GM18507 (cell line): ENCODE results near the gene VPS13D.
A peak's percentile ranks its signal among the peaks of the same experiment; 100 is the strongest.

Experiments used
- DNase-seq: peaks from one replicate; pipeline ENCODE4 v3.0.0; 2011; ENCODE audit warnings: low read depth; ENCODE audit not compliant: insufficient read length; ENCODE audit errors: extremely low spot score
- FAIRE-seq: peaks from 2 replicates; lab custom pipeline; 2011; peaks lifted over from hg19 to GRCh38; lab: Jason Lieb, UNC

Gene VPS13D, protein sequence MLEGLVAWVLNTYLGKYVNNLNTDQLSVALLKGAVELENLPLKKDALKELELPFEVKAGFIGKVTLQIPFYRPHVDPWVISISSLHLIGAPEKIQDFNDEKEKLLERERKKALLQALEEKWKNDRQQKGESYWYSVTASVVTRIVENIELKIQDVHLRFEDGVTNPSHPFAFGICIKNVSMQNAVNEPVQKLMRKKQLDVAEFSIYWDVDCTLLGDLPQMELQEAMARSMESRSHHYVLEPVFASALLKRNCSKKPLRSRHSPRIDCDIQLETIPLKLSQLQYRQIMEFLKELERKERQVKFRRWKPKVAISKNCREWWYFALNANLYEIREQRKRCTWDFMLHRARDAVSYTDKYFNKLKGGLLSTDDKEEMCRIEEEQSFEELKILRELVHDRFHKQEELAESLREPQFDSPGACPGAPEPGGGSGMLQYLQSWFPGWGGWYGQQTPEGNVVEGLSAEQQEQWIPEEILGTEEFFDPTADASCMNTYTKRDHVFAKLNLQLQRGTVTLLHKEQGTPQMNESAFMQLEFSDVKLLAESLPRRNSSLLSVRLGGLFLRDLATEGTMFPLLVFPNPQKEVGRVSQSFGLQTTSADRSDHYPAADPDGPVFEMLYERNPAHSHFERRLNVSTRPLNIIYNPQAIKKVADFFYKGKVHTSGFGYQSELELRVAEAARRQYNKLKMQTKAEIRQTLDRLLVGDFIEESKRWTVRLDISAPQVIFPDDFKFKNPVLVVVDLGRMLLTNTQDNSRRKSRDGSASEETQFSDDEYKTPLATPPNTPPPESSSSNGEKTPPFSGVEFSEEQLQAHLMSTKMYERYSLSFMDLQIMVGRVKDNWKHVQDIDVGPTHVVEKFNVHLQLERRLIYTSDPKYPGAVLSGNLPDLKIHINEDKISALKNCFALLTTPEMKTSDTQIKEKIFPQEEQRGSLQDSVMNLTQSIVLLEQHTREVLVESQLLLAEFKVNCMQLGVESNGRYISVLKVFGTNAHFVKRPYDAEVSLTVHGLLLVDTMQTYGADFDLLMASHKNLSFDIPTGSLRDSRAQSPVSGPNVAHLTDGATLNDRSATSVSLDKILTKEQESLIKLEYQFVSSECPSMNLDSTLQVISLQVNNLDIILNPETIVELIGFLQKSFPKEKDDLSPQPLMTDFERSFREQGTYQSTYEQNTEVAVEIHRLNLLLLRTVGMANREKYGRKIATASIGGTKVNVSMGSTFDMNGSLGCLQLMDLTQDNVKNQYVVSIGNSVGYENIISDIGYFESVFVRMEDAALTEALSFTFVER (N-terminal part only)

DNA sequence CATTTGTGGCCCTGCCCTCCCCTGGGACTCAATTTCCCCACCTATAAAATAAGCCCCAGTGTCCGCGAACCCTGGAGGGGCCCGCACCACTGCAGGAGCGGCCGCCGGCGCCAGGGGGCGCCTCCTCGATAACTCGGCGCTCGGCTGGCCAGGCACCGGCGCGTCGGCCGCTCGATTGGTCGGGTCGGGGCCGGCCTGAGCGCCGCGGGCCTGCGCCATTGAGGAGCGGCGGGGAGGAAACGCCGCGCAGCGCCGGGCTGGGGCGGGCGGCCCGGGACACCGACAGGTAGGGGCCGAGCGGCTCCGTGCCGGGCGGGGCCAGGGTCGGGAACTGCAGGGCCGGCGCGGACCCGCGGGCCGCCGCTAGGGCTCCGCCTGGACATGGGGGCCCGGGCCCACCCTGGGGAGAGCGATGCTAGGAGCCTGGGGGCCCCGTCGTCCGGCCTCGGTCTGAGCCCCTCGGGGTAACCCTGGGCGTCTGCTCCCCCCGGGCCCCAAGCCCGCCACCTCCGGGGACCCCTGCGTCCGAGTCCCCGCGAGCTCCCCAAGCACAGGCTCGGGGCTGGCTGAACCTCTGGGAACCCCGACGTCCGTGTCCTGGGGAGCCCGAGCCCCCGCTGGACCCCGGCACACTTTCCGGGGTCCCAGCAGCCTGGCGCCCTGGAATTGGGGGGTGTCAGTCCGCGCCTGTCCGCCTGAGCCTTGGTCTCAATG, at the start of gene VPS13D:
VPS13D (plus strand) TSS at position 196 of the 714 bp plus-strand sequence. CDS start 4,237 bp downstream, outside the sequence.
- peak; percentile 92 for DNase-seq
- peak; percentile 69 for FAIRE-seq

DNA sequence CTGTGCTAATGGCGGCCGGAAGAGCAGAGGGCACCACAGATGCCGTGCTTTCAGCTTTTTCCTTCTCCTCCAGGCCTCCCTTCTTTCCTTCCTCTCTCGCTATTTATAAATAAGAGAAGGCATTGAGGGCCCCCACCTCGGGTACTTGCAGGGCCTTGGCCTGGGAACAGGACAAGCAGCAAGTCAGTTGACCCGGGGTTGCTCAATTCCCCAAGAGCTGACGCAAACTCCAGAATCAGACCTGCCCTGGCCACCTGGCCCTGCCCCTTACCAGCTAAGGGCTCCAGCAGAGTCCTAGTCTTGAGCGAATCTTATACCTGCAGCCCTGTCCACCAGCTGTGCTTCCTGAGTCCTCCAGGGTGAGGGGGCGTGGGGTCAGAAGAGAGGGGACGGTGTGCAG, 49.5 kb upstream of the VPS13D start:
- FAIRE-seq: no peak
- DNase-seq: no peak

DNA sequence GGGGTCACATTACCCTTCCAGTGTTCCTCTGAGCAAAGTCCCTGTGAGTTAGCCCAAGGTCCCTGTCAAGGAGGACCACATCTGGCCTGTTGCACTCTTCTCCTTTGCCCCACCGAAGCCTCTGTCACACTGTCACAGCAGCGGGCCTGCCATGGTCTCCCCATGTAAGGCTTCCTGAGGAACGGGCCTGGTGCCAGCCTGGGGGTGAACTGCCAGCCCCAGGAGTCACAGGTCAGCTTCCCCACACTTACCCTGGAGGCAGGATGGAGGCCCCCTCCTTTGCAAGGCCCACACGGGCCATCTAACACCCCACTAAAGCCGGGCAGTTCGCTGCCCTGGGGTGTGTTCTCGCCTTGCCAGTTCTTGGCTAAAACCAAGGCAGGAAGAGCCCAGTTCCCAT, 48.9 kb upstream of the VPS13D start:
- no peak for DNase-seq
- no peak for FAIRE-seq

DNA sequence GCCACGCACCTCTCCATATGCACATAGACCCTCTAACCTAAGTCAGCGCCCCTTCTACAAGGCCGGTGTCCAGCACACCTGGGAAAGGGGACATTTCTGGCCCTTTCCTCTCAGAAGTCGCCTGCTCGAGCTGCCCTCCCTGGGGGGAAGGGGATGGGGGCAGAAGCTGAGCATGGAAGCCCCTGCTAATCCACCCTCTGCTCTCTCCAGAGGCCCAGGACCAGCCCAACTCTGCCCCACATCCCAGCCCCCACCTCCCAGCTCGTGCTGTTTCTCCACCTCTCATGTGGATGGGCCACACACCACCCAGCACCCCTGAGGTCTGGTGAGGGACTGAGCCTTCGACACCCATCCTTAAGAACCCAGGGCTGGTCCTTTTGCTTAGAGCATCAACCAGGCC, 48.3 kb upstream of the VPS13D start:
- no peak for DNase-seq
- FAIRE-seq: no peak

DNA sequence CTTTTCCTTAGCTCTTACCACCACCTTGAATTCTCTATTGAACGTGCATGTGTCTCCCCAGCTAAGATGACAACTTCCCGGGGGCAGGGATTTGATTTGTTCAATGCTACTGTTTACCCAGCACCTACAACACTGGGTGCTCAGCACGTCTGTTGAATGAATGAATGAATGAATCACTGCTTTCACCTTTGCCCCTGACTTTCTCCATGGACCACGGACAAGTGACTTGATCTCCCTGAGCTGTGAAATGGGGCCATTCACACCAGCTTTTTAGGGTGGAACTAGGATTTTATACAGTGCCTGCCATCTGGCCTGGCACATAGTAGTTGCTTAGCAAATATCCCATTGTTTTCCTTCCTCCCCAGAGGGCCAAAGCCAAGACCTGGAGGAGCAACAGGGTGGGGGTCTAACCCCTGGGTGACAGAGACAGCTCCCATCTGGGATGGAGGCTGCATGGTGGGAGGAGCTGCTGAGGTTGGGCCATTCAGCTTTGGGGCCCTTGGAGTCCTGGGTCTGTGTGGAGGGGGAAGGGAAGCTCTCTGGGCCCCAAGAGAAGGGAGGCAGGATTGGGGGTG, 47.3 kb upstream of the VPS13D start:
- DNase-seq: no peak
- no peak for FAIRE-seq

DNA sequence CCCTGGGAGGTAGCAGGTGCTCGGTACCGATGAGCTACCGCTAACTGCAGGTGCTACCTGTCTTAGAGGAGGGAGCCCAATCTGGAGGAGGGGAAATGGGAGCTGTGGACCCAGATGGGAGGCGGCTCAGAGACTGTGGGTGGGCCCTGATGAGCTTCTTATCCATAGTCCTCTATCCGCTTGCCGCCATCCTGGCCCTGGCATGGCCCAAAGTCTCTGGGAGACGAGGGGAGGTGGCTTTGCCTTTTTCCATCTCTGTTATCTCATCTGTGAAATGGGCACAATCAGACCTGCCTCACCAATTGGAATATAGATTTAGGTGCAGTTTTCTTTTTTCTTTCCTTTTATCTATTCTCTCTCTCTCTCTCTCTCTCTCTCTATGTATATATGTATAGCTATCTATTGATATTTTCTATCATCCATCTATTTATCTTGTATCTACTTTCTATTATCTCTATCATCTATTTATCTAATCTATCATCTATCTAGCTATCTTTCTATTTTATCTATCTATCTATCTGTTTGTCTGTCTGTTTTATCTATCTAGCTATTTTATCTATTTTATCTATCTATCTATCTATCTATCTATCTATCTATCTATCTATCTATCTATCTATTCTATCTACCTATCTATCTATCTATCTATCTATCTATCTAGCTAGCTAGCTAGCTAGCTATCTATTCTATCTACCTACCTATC, 46.6 kb upstream of the VPS13D start:
- DNase-seq: no peak
- FAIRE-seq: no peak

DNA sequence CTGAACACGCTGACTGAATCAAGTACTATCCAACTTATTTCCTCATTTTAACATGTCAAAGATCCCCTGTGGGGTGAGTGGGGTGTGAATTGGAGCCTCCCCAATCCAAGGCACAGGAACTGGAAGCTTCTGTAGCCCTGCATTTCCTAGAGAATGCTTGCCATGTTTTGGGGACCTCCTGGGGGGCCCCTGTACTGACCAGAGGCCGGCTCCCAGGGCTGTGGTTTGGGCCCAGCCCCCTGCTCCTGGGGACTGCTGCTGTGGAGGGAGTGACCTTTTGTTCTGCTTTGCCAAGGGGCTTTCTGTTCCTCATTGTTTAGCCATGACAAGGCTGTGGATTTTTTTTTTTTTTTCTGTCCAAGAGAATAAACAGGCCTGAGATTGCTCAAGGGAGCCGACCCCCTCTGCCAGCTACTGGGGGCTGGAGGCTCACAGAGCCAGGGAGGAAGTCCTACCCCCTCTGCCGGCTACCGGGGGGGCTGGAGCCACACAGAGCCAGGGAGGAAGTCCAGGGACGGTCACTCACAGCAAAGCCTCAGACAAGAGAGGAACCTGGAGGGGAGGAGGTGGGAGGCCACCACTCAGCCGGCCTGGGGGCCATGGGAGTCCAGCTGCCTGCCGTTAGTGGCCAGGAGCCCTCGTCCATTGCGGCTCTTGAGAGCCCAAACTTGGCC, 45.7 kb upstream of the VPS13D start:
- FAIRE-seq: no peak
- DNase-seq: no peak

DNA sequence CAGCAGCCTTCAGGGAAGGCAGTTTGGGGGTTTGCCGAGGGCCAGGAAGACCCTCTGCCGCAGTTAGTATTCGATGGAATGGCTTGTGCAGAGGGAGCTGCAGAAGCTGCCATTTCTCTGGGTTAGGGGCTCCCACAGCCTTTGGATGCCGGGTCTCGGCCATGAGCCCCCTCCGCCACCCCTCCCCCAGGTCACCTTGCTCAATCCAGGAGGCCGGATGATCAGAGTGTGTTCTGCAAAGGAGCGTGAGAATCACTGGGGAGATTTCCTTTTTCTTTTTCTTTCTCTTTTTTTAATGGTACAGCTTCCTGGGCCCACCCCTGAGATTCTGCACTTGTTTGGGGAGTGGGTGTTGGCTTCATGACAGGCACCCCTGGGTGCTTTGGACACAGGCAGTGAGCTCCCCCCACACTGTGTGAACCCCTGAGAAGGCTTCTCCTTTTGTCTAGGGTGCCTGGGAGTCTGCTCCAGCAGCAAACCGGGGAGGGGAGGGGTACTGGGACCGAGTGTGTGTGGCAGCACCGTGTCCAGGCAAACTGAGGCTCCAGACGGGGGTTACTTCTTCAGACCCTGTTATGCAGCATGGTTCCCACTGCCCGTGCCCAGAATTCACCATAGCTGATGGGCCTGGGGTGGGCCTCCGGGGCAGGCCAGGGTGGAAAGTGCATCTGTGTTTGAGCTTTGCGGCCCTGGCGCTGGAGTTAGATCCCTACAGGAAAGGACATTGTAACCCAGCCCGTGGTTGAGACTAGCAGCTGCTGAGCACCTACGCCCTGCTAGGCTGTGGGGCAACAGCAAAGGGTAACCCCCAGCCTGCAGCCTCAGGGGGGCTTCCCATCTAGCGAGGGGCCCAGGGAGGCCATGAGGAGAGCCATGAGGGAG, 44.6 kb upstream of the VPS13D start:
- DNase-seq (no peak), FAIRE-seq (no peak)

DNA sequence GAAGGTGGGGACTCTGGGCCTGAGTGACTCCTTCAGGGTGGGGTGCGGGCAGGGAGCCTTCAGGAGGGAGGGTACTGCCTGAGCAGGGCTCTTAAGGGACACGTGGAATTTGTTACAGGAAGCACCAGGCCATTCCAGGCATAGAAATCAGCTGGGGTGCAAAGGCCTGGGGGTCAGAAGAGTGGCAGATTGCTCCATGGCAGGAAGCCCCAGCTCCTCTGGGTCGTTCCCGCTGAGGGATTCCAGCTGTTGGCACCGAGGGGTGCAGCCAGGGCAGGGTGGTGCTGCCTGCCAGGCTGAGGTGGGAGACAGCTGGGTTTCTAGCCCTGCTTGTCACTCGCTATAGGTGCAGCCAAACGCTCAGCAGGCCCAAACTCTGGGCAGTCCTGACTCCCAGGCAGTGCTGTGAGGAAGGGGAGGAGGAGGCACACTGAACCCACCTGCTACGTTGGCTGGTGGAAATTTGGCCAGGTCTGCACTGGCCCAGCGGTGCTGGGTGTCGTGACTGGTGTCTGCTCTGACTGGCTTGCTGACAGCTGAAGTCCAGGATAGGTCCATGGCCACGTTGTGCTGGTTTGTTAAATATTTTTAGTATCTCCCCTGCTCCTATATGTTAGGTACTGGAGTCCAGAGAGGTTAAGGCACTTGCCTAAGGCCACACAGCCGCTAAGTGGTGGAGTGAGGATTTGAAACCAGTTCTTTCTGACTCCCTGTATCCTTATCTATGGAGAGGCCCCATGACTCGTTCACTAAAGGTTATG, 43.7 kb upstream of the VPS13D start:
- FAIRE-seq: no peak
- DNase-seq: no peak

DNA sequence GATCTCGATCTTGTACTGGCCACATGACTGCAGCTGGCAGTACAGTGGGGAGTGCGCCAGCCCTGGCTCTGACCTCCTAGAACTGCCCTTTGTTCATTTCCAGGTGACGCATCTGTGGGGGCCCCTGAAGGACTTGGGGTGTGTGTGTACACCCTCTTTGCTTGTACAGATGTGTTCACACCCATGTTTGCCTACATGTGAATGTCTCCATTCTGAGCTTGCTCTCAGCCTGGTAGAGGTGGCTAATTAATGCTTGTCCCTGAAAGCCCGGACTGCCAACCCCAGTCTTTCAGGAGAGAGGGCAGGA, 43.2 kb upstream of the VPS13D start:
- no peak for FAIRE-seq

DNA sequence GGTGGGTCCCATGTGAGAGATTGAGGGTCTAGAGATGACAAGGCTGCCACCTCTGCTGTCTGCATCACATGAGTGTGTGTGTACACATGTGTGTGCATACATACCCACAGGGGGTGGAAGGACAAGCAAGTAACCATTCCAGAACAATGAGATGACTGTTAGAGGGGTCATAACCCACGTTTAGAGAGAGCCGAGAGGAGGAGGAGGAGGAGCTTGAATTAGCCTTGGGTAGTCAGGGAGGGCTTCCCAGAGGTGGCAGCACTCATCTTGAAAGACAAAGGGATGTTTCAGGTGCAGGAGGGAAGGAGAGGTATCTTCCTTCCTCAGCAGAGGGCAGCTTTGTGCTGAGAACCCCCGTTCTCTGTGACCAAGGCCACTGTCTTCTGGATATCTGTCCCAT, 41.7 kb upstream of the VPS13D start:
- no peak for FAIRE-seq
- DNase-seq: no peak

More for the DNA sequence above, 43.2 kb upstream of the VPS13D start:
- no peak for DNase-seq

DNA sequence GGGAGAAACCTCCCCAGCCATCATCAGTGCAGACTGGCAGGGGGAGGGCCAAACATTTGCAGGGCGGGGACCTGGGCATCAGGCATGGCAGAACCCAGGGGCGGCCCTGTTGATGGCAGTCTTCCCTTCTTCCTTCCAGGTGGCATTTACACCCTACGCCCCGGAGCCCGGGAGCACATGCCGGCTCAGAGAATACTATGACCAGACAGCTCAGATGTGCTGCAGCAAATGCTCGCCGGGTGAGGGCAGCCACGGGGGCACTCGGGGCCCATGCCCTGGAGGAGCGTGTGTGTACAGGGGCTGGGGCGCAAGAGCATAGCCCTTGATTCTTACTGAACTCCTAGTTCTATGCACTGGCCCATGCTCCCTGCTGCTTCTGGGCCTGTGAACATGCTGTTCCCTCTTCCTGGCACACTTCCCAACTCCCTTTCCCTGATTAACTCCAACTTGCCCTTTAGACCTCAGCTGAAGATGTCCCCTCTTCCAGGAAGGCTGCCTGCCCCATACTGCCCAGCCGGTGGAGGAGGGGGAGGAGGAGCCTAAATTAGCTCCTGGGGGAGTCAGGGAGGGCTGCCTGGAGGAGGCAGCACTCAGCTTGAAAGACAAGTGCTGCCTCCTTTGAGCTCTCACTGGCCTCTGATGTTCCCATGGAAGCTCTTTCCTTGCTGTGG, 41.0 kb upstream of the VPS13D start:
- FAIRE-seq (no peak), DNase-seq (no peak)

DNA sequence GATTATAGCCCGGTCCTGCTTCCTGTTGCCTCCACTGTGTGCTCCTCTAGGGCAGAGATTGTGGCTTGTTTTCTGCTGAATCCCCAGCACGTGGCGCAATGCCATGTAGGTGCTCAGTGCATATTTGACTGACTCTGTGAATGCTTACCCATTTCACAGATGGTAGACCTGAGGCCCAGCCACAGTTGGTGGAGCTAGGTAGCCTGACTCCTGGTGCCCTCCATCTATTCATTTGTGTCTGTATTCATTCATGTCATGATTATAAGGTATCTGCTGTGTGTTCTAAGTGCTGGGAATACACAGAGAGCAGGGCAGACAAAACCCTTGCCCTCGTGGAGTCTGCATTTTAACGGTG, 40.5 kb upstream of the VPS13D start:
- DNase-seq: no peak
- FAIRE-seq: no peak

DNA sequence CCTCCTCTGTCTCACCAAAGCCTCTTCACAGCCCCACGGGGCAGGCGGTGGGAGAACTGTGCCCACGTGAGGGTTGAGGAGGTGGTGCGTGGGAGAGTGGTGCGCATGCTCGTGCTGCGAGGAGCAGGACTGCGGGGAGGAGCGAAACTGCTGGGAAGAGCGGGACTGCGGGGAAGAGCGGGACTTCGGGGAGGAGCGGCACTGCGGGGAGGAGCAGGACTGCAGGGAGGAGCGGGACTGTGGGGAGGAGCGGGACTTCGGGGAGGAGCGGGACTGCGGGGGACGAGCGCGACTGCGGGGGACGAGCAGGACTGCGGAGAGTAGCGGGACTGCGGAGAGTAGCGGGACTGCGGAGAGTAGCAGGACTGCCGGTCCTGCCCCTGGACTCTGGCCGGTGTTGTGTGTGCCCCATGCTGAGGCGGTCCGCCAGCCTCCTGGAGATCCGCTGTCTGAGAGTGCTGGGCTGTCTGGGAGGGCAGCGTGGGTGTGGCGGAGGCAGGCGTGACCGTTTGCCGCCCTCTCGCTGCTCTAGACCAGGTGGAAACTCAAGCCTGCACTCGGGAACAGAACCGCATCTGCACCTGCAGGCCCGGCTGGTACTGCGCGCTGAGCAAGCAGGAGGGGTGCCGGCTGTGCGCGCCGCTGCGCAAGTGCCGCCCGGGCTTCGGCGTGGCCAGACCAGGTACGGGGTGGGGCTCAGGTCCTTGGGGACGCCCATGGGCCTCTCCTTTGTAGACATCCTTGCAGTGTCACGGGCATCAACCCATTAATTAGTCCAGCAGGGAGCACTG, 38.4 kb upstream of the VPS13D start:
- FAIRE-seq: no peak
- no peak for DNase-seq

DNA sequence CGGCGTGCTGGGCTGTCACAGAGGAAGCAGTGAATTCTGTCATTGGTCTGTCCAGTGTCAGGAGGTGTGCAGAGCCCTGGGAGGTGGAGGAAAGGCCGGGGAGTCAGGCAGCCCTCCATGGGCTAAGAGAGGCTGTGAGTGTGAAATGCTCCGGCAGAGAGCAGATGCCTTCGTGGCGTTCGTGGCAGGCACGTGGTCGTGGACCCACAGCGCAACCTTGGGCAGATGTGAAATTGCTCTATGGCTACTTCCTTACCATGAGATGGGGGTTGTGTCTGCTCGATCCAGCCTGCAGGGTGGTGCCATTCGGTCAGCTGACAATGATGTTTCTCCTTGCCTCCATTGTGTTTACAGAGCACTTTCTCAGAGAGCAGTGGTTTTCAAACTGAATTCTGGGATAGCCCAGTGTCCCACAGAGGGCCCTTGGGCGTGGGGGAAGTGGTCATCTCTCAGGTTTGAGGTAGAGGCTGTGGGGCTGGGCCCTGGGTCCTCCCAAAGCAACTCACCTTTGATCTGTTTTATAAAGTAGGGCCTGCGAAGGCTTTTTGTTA, 35.1 kb upstream of the VPS13D start:
- FAIRE-seq: no peak

More for the DNA sequence above, 35.1 kb upstream of the VPS13D start:
- DNase-seq: no peak
